ENCODE measurements around the gene USP17L17.
"Not testable (repeated sequence)": the region's sequence is repeated elsewhere in the genome, so short reads cannot be mapped to it uniquely, and the experiment has no call there.

Gene USP17L17, protein sequence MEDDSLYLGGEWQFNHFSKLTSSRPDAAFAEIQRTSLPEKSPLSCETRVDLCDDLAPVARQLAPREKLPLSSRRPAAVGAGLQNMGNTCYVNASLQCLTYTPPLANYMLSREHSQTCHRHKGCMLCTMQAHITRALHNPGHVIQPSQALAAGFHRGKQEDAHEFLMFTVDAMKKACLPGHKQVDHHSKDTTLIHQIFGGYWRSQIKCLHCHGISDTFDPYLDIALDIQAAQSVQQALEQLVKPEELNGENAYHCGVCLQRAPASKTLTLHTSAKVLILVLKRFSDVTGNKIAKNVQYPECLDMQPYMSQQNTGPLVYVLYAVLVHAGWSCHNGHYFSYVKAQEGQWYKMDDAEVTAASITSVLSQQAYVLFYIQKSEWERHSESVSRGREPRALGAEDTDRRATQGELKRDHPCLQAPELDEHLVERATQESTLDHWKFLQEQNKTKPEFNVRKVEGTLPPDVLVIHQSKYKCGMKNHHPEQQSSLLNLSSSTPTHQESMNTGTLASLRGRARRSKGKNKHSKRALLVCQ

DNA sequence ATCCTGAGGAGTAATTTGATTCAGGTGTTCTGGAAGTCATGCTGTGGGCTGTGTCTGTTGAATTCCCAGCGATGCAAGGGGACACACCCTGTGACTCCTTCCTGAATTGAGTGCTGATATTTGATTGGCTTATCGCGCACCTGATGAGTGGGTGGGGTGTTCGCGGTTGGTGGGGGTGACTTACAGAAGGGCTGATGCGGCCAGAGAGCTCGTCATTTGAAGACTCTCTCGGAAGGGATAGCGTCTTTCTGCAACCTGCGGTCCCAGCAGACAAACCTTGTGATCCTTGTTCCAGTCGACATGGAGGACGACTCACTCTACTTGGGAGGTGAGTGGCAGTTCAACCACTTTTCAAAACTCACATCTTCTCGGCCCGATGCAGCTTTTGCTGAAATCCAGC is at the start of gene USP17L17:
USP17L17 (plus strand) TSS at position 301 of the 400 bp plus-strand sequence; CDS start at position 301, 0 bp downstream.
- not testable (repeated sequence) for H3K9me2 ChIP-seq (ENCODE audit: low read depth, low read length); H3K36me3 ChIP-seq (ENCODE audit: insufficient read depth, low read length); H3K4me2 ChIP-seq (ENCODE audit: low read length); H4K20me1 ChIP-seq (ENCODE audit: insufficient read depth, low read length); H3K27me3 ChIP-seq (ENCODE audit: insufficient read depth, low read length); H3K27ac ChIP-seq (ENCODE audit: low read depth, low read length, poor library complexity, severe bottlenecking); H3K79me2 ChIP-seq (ENCODE audit: insufficient read depth, low read length); H3F3A ChIP-seq (ENCODE audit: insufficient read depth, low read length); H3K9me3 ChIP-seq (ENCODE audit: low read length); H2AFZ ChIP-seq (ENCODE audit: low read length); H3K9ac ChIP-seq (ENCODE audit: low read length); H3K4me3 ChIP-seq (ENCODE audit: low read depth, low read length, poor library complexity, severe bottlenecking); H3K4me1 ChIP-seq (ENCODE audit: insufficient read depth, low read length, severe bottlenecking)

DNA sequence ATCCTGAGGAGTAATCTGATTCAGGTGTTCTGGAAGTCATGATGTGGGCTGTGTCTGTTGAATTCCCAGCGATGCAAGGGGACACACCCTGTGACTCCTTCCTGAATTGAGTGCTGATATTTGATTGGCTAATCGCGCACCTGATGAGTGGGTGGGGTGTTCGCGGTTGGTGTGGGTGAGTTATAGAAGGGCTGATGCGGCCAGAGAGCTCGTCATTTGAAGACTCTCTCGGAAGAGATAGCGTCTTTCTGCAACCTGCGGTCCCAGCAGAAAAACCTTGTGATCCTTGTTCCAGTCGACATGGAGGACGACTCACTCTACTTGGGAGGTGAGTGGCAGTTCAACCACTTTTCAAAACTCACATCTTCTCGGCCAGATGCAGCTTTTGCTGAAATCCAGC is 33.3 kb upstream of the USP17L17 start, which contains the start of gene USP17L10:
USP17L10 (plus strand) TSS at position 301 of the 400 bp plus-strand sequence; CDS start at position 301, 0 bp downstream.
- H3K4me3 ChIP-seq (ENCODE audit: low read depth, low read length, poor library complexity, severe bottlenecking); H3K4me1 ChIP-seq (ENCODE audit: insufficient read depth, low read length, severe bottlenecking); H3K4me2 ChIP-seq (ENCODE audit: low read length); H3K9ac ChIP-seq (ENCODE audit: low read length); H3K27ac ChIP-seq (ENCODE audit: low read depth, low read length, poor library complexity, severe bottlenecking); H2AFZ ChIP-seq (ENCODE audit: low read length); H4K20me1 ChIP-seq (ENCODE audit: insufficient read depth, low read length); H3K36me3 ChIP-seq (ENCODE audit: insufficient read depth, low read length); H3F3A ChIP-seq (ENCODE audit: insufficient read depth, low read length); H3K9me2 ChIP-seq (ENCODE audit: low read depth, low read length); H3K27me3 ChIP-seq (ENCODE audit: insufficient read depth, low read length); H3K79me2 ChIP-seq (ENCODE audit: insufficient read depth, low read length); H3K9me3 ChIP-seq (ENCODE audit: low read length): not testable (repeated sequence)

DNA sequence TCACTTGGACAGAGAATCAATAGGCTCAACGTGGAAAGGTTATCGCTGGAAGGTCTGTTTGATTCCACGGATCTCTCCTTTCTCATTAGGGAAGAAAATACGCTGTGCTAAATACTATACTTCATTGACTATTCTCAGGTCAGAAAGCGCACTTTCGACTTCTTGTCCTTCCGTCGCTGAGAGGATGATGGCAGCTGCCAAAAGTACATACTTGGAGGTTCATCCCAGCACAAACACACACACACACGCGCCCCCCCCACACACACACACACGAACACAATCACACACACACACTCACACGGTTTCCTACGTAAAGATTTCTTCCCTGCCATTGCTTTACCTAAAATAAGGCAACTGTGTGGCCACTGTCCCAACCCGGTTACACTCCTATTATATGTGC is 29.0 kb upstream of the USP17L17 start:
- not testable (repeated sequence) for H3K79me2 ChIP-seq (ENCODE audit: insufficient read depth, low read length); H3K27ac ChIP-seq (ENCODE audit: low read depth, low read length, poor library complexity, severe bottlenecking); H3K9ac ChIP-seq (ENCODE audit: low read length); H2AFZ ChIP-seq (ENCODE audit: low read length); H3K9me2 ChIP-seq (ENCODE audit: low read depth, low read length); H3K9me3 ChIP-seq (ENCODE audit: low read length); H4K20me1 ChIP-seq (ENCODE audit: insufficient read depth, low read length); H3K4me3 ChIP-seq (ENCODE audit: low read depth, low read length, poor library complexity, severe bottlenecking); H3K27me3 ChIP-seq (ENCODE audit: insufficient read depth, low read length); H3K36me3 ChIP-seq (ENCODE audit: insufficient read depth, low read length); H3K4me1 ChIP-seq (ENCODE audit: insufficient read depth, low read length, severe bottlenecking); H3F3A ChIP-seq (ENCODE audit: insufficient read depth, low read length); H3K4me2 ChIP-seq (ENCODE audit: low read length)

DNA sequence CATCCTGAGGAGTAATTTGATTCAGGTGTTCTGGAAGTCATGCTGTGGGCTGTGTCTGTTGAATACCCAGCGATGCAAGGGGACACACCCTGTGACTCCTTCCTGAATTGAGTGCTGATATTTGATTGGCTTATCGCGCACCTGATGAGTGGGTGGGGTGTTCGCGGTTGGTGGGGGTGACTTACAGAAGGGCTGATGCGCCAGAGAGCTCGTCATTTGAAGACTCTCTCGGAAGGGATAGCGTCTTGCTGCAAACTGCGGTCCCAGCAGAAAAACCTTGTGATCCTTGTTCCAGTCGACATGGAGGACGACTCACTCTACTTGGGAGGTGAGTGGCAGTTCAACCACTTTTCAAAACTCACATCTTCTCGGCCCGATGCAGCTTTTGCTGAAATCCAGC is 28.6 kb upstream of the USP17L17 start, which contains the start of gene USP17L11:
USP17L11 (plus strand) TSS at position 301 of the 400 bp plus-strand sequence; CDS start at position 301, 0 bp downstream.
- not testable (repeated sequence) for H3K4me3 ChIP-seq (ENCODE audit: low read depth, low read length, poor library complexity, severe bottlenecking); H4K20me1 ChIP-seq (ENCODE audit: insufficient read depth, low read length); H3K9ac ChIP-seq (ENCODE audit: low read length); H3K36me3 ChIP-seq (ENCODE audit: insufficient read depth, low read length); H3K4me2 ChIP-seq (ENCODE audit: low read length); H3K27ac ChIP-seq (ENCODE audit: low read depth, low read length, poor library complexity, severe bottlenecking); H3K9me3 ChIP-seq (ENCODE audit: low read length); H3K4me1 ChIP-seq (ENCODE audit: insufficient read depth, low read length, severe bottlenecking); H3K79me2 ChIP-seq (ENCODE audit: insufficient read depth, low read length); H3K27me3 ChIP-seq (ENCODE audit: insufficient read depth, low read length); H3F3A ChIP-seq (ENCODE audit: insufficient read depth, low read length); H2AFZ ChIP-seq (ENCODE audit: low read length); H3K9me2 ChIP-seq (ENCODE audit: low read depth, low read length)

DNA sequence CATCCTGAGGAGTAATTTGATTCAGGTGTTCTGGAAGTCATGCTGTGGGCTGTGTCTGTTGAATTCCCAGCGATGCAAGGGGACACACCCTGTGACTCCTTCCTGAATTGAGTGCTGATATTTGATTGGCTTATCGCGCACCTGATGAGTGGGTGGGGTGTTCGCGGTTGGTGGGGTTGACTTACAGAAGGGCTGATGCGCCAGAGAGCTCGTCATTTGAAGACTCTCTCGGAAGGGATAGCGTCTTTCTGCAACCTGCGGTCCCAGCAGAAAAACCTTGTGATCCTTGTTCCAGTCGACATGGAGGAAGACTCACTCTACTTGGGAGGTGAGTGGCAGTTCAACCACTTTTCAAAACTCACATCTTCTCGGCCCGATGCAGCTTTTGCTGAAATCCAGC is 23.8 kb upstream of the USP17L17 start, which contains the start of gene USP17L12:
USP17L12 (plus strand) TSS at position 301 of the 400 bp plus-strand sequence; CDS start at position 301, 0 bp downstream.
- not testable (repeated sequence) for H3K4me1 ChIP-seq (ENCODE audit: insufficient read depth, low read length, severe bottlenecking); H3K9me3 ChIP-seq (ENCODE audit: low read length); H3K79me2 ChIP-seq (ENCODE audit: insufficient read depth, low read length); H3K4me3 ChIP-seq (ENCODE audit: low read depth, low read length, poor library complexity, severe bottlenecking); H4K20me1 ChIP-seq (ENCODE audit: insufficient read depth, low read length); H2AFZ ChIP-seq (ENCODE audit: low read length); H3K36me3 ChIP-seq (ENCODE audit: insufficient read depth, low read length); H3K9ac ChIP-seq (ENCODE audit: low read length); H3K4me2 ChIP-seq (ENCODE audit: low read length); H3K27me3 ChIP-seq (ENCODE audit: insufficient read depth, low read length); H3K9me2 ChIP-seq (ENCODE audit: low read depth, low read length); H3K27ac ChIP-seq (ENCODE audit: low read depth, low read length, poor library complexity, severe bottlenecking); H3F3A ChIP-seq (ENCODE audit: insufficient read depth, low read length)

DNA sequence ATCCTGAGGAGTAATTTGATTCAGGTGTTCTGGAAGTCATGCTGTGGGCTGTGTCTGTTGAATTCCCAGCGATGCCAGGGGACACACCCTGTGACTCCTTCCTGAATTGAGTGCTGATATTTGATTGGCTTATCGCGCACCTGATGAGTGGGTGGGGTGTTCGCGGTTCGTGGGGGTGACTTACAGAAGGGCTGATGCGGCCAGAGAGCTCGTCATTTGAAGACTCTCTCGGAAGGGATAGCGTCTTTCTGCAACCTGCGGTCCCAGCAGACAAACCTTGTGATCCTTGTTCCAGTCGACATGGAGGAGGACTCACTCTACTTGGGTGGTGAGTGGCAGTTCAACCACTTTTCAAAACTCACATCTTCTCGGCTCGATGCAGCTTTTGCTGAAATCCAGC is 19.1 kb upstream of the USP17L17 start, which contains the start of gene USP17L13:
USP17L13 (plus strand) TSS at position 301 of the 400 bp plus-strand sequence; CDS start at position 301, 0 bp downstream.
- not testable (repeated sequence) for H3K4me3 ChIP-seq (ENCODE audit: low read depth, low read length, poor library complexity, severe bottlenecking); H3K79me2 ChIP-seq (ENCODE audit: insufficient read depth, low read length); H4K20me1 ChIP-seq (ENCODE audit: insufficient read depth, low read length); H3K4me1 ChIP-seq (ENCODE audit: insufficient read depth, low read length, severe bottlenecking); H3K9ac ChIP-seq (ENCODE audit: low read length); H3K27ac ChIP-seq (ENCODE audit: low read depth, low read length, poor library complexity, severe bottlenecking); H2AFZ ChIP-seq (ENCODE audit: low read length); H3K4me2 ChIP-seq (ENCODE audit: low read length); H3K9me3 ChIP-seq (ENCODE audit: low read length); H3F3A ChIP-seq (ENCODE audit: insufficient read depth, low read length); H3K27me3 ChIP-seq (ENCODE audit: insufficient read depth, low read length); H3K36me3 ChIP-seq (ENCODE audit: insufficient read depth, low read length); H3K9me2 ChIP-seq (ENCODE audit: low read depth, low read length)

DNA sequence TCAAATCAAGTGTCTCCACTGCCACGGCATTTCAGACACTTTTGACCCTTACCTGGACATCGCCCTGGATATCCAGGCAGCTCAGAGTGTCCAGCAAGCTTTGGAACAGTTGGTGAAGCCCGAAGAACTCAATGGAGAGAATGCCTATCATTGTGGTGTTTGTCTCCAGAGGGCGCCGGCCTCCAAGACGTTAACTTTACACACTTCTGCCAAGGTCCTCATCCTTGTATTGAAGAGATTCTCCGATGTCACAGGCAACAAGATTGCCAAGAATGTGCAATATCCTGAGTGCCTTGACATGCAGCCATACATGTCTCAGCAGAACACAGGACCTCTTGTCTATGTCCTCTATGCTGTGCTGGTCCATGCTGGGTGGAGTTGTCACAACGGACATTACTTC is 13.4 kb upstream of the USP17L17 start:
- not testable (repeated sequence) for H3K27me3 ChIP-seq (ENCODE audit: insufficient read depth, low read length); H3K9me2 ChIP-seq (ENCODE audit: low read depth, low read length); H3K9ac ChIP-seq (ENCODE audit: low read length); H2AFZ ChIP-seq (ENCODE audit: low read length); H3K4me2 ChIP-seq (ENCODE audit: low read length); H4K20me1 ChIP-seq (ENCODE audit: insufficient read depth, low read length); H3F3A ChIP-seq (ENCODE audit: insufficient read depth, low read length); H3K79me2 ChIP-seq (ENCODE audit: insufficient read depth, low read length); H3K9me3 ChIP-seq (ENCODE audit: low read length); H3K4me1 ChIP-seq (ENCODE audit: insufficient read depth, low read length, severe bottlenecking); H3K36me3 ChIP-seq (ENCODE audit: insufficient read depth, low read length); H3K27ac ChIP-seq (ENCODE audit: low read depth, low read length, poor library complexity, severe bottlenecking); H3K4me3 ChIP-seq (ENCODE audit: low read depth, low read length, poor library complexity, severe bottlenecking)

Measured in OCI-LY1 (cell line).